GM19351 (cell line): ENCODE measurements around the gene CHRNB4.
"Not testable (repeated sequence)": the region's sequence is repeated elsewhere in the genome, so short reads cannot be mapped to it uniquely, and the experiment has no call there.

Experiments used
- ATAC-seq: cut with Tn5 transposase; IDR thresholded peaks from one replicate; pipeline ENCODE4 v1.9.1; 2021; ENCODE audit warnings: mild to moderate bottlenecking, moderate library complexity; ENCODE audit not compliant: unreplicated experiment

Gene CHRNB4

GRCh38 chr15:78618490-78618934, 22.5 kb downstream of the CHRNB4 start:
- no peak for ATAC-seq

GRCh38 chr15:78618064-78618463, 22.9 kb downstream of the CHRNB4 start:
- no peak for ATAC-seq

GRCh38 chr15:78617516-78617915, 23.5 kb downstream of the CHRNB4 start:
- no peak for ATAC-seq

GRCh38 chr15:78617076-78617475, 23.9 kb downstream of the CHRNB4 start:
- ATAC-seq: no peak

- no peak for ATAC-seq
These were observed 24.5 kb downstream of the CHRNB4 start for GRCh38 chr15:78616506-78616905.

- no peak for ATAC-seq
These were observed 25.8 kb downstream of the CHRNB4 start for GRCh38 chr15:78615151-78615589.

- ATAC-seq: no peak
These were observed 27.0 kb downstream of the CHRNB4 start for GRCh38 chr15:78614021-78614420.

GRCh38 chr15:78609551-78609950, 31.5 kb downstream of the CHRNB4 start:
- ATAC-seq: not testable (repeated sequence)

GRCh38 chr15:78605680-78606079, 35.3 kb downstream of the CHRNB4 start:
- ATAC-seq: no peak

- ATAC-seq: no peak
These were observed 35.8 kb downstream of the CHRNB4 start for GRCh38 chr15:78605201-78605600.

GRCh38 chr15:78604420-78604819, 36.6 kb downstream of the CHRNB4 start:
- no peak for ATAC-seq

GRCh38 chr15:78603467-78603866, 37.5 kb downstream of the CHRNB4 start:
- ATAC-seq: no peak

- no peak for ATAC-seq
These were observed 41.8 kb downstream of the CHRNB4 start for GRCh38 chr15:78599189-78599588.

- ATAC-seq: no peak
These were observed 42.7 kb downstream of the CHRNB4 start for GRCh38 chr15:78598348-78598747.

GRCh38 chr15:78597583-78597982, 43.4 kb downstream of the CHRNB4 start:
- ATAC-seq: no peak

GRCh38 chr15:78574944-78575343, 66.1 kb downstream of the CHRNB4 start:
- ATAC-seq: no peak
